Stimulated activated CD8-positive, alpha-beta memory T cell treated with anti-CD3 and anti-CD28 coated beads, Interleukin-7, amount 100 ng/mL, for 4 hours (primary cell): ENCODE results near the gene ECI1.

ENCODE experiments used
- DNase-seq, 2 donors: peaks; one replicate each; pipeline ENCODE4 v3.0.0-alpha.2; 2020; ENCODE audit warnings: low read depth in 2 of 2

ECI1 gene

DNA sequence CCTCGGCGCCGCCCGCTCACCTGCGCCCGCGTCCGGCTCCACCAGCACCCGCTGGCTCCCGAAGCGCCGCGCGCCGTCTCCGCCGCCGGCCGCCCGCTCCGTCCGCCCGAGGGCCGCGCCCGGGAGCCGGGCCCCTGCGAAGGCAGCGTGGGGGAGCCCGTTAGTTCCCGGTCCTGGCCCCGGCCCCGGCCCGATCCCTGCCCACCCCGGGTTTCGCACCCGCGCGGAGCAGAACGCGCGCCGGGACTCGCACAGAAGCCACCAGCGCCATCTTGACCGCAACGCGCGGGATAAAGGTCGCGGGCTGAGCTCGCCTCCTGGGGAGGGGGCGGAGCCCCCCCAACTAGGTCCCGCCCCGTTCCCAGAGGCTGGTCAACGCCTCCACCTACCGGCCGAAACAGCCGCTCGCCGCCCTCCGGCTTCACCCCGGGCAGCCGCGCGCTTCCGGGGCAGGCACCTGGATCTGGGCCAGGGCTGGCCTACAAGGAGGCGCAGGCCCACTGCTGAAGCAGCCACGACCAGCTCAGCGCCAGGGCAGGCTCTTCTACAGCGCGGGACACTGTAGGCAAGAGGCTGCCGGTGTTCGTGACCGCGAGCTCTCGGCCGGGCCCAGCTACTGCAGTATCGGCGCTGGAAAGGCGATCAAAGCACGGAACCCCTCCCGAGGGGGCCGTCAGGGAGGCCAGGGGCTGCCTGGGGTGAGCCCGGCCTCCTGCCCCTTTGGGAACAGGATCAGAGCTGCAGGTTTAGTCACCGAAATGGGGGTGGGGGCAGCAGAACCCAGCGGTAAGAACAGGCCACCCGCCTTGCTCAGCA is at the start of gene ECI1:
Gene ECI1, minus strand, starts transcription at position 292 of the 816 bp plus-strand sequence. Its CDS starts 21 bp downstream, at position 271.
- DNase-seq: peak; percentile 48 to 76

DNA sequence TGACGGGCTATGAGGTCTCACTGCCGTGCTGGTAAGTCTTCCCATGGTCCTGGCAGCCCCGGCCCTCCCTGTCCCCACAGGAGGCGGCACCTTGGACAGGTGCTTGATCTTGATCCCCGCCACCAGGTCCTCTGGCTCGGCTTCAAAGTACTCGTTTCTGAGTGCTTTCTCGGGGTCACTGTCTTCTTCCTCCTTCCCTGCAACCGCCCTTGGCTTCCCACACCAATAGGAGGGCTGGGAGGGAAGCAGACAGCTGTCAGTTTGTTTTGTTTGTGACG is 48.5 kb upstream of the ECI1 start:
- DNase-seq: no peak

DNA sequence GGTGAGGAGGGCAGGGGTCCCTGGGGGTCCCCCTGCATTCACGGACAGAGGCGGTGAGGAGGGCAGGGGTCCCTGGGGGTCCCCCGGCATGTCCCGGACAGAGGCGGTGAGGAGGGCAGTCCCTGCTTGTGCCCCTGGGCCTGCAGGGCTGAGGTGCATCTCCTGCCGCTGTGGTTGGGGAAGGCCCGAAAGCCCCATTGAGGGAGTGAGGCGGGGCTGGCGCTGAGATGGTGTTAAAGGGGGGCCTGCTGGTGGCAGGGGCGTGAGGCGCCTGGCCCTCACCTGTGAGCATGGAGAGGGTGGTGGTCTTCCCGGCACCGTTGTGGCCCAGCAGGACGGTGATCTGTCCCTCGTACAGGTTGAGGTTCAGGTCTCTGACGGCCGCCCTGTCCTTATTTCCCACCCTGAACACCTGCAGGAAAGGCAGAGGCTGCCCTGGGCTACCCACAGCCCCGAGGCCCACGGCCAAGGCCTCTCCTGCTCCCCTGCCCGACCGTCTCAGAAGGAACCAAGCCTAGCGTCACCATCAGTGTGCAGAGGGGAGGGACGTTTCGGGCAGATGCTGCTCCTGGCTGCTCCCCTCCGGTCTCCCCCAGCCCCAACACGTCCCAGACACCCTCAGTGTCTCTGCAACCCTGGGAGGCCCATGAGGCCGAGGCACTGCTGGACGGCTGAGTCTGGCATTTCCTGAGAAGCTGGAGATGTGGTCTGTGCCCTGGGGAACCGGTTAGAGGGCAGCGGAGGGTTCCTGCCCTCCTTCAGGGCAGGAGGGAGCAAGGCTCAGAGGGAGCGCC is 47.9 kb upstream of the ECI1 start:
- no peak for DNase-seq

- no peak for DNase-seq
Measured at GRCh38 chr16:2298621-2299020, 47.2 kb upstream of the ECI1 start.

- no peak for DNase-seq
Measured at GRCh38 chr16:2297506-2297860, 46.1 kb upstream of the ECI1 start.

DNA sequence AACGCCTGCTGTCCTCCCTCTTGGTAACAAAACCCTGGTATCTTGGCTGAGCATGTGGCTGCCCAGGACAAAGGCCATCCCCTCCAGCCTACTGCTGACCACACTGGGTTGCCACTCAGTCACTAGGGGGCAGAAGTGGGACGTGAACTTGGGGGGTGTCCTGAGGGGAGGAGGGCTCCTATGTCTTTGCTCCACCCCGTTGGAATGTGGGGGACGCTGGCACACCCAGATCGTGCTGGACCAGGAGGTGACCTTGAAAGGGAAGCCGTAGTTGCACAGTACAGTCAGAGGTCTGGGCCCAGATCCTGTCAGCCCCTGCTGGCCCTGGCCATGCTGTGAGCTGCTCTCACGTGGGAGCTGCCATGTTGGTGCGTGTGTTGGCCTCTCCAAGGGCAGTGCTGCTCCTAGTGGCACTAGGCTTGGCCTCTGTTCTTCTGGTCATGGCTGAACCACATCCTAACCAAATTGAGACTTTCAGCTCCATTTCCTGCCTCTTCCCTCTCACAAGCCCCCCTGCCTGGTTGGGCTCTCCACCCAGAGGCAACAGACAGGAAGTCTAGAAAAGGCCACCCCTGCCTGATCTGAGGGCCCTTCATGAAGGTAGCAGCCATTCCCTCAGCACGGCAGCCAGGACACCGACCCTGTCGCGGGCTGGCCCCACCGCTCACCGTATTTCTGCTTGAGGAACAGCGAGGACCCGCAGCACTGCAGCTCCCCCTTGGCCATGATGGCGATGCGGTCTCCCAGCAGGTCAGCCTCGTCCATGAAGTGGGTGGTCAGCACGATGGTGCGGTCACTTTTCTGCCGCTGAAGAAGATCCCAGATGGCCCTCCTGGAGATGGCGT is 45.5 kb upstream of the ECI1 start:
- no peak for DNase-seq

- DNase-seq: no peak
Measured at GRCh38 chr16:2295056-2295798, 43.8 kb upstream of the ECI1 start.

DNA sequence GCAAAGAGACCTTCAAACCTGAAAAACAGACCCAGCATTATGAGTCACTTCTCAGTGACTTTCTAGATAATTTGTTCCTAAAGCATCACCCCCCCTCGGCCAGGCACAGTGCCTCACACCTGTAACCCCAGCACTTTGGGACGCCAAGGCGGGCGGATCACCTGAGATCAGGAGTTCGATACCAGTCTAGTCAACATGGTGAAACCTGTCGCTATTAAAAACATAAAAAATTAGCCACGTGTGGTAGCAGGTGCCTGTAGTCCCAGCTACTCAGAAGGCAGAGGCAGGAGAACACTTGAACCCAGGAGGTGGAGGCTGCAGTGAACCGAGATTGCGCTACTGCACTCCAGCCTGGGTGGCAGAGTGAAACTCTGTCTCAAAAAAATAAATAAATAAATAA is 40.8 kb upstream of the ECI1 start:
- DNase-seq: no peak

- DNase-seq: no peak
Measured at GRCh38 chr16:2289282-2289681, 37.9 kb upstream of the ECI1 start.

- no peak for DNase-seq
Measured at GRCh38 chr16:2288726-2289125, 37.3 kb upstream of the ECI1 start.

- no peak for DNase-seq
Measured at GRCh38 chr16:2287916-2288547, 36.6 kb upstream of the ECI1 start.

DNA sequence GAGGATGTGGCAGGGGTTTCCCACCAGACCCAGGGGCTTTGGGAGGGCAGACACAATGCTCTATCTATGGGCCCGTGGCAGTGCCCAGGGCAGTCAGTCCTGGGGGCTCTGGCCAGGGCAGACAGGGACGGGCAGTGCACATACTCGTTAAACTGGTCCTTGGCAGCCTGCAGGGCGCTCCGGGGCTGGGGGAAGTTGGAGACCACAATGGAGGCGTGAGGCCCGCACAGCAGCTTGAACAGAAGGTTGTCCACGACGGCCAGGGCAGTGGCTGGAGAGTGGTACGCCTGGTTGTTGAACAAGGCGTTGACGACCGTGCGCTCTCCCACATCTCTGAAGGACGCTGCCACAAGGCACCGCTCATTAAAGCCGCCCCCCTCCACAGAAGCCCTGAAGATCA is 35.2 kb upstream of the ECI1 start:
- no peak for DNase-seq

DNA sequence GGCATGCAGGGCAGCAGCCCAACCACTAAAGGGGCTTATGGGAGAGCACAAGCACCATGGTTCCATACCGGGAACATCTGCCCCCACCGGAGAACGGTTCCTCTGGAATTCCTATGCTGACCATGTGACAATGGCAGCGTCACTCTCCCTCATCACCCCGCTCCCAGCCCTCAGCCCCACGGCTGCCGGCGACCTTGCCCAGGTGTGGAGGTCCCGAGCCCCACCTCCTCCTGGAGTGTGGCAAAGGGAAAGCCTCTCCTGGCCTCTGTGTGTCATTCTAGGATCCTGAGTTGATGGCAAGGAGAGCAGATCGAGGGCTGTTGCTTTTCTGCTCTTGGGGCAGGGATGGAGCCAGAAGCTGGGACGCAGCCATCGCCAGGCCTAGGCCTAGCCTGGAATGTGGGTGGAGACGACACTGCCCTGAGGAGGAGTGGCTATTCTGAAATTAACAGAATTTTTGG is 34.4 kb upstream of the ECI1 start:
- no peak for DNase-seq

- DNase-seq: no peak
Measured at GRCh38 chr16:2284797-2285576, 33.6 kb upstream of the ECI1 start.

GRCh38 chr16:2284001-2284770 is 32.8 kb upstream of the ECI1 start:
- no peak for DNase-seq

DNA sequence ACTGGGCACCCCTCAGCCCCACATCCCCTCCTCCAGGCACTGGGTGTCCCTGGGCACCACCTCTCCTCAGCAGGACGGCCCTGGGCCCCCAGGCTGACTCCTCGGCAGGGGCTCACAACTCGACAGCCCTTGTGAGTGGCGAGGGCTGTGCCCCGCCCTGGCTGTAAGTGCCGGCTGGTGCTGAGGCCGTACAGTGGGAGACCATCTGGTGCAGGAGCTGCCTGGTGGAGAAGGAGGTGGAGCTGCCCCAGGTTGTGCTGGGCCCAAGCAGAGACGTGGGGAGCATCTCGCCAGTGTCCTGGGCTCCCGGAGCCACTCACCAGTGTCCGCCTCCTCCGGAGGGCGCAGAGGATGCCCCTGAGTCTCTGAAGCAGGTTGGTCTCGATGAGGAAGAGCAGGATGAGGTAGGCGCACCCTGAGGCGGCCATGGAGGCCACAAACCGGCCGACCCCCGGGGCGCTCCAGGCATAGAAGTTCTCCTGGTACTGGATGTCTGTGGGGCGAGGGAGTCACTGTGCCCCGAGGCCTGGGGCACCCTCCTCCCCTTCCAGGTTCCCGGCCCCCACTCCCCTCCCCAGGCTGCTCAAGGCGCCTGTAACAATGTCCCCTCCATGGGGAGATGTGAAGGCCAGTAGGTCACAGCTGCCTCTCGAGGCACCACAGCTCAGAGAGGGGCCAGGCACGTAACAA is 31.6 kb upstream of the ECI1 start:
- no peak for DNase-seq

- DNase-seq: no peak
Measured at GRCh38 chr16:2282262-2282661, 30.9 kb upstream of the ECI1 start.

GRCh38 chr16:2280981-2281542 is 29.7 kb upstream of the ECI1 start:
- no peak for DNase-seq

DNA sequence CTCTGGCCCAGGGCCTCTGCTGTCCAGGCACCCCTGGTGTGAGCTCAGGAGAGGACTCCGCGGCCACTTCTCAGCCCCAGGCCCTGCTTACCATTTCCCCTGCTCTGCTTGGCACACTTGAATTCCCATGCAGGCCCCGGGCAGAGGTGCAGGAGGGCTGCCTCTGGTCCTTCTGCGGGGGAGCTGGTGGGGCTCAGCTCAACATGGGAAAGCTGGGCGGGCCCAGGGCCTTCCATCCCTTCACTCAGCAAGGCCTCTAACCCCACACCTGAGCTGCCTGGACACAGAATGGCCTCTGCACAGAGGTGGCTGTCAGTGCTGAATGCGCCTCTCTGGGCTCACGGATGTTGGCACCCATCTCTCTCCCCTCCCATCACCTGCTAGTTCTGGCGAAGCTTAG is 29.1 kb upstream of the ECI1 start:
- no peak for DNase-seq
